HPDE6-E6E7 (cell line): ENCODE results near the gene COX6A1.
"Not testable (repeated sequence)": the region's sequence is repeated elsewhere in the genome, so short reads cannot be mapped to it uniquely, and the experiment has no call there.

Experiments used
- DNase-seq: peaks from one replicate; pipeline ENCODE4 v3.0.0; 2011; ENCODE audit warnings: missing footprints; ENCODE audit errors: extremely low spot score

The COX6A1 gene

DNA sequence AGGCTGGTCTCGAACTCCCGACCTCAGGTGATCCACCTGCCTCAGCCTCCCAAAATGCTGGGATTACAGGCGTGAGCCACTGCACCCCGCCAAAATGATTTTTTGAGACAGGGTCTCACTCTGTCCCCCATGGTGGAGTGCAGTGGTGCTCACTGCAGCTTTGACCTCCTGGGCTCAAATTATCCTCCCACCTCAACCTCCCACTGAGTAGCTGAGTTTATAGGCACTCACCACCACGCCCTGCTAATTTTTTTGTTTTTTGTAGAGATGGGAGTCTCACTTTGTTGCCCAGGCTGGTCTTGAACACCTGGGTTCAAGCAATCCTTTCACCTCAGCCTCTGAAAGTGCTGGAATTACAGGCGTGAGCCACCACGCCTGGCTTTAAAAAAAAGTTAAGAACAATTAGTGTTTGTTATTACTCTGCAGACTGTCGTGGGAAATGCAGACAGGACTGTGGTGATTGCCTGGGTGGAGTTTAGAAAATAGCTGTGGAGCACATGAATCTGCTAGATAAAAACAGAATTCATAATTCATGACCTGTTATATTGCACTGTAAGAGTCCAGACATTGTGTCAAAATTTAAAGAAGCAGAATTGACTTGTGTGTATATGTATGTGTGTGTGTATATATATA lies 9.2 kb upstream of the COX6A1 start:
- no peak for DNase-seq

- no peak for DNase-seq
Observed at GRCh38 chr12:120429368-120429767, 8.5 kb upstream of the COX6A1 start.

DNA sequence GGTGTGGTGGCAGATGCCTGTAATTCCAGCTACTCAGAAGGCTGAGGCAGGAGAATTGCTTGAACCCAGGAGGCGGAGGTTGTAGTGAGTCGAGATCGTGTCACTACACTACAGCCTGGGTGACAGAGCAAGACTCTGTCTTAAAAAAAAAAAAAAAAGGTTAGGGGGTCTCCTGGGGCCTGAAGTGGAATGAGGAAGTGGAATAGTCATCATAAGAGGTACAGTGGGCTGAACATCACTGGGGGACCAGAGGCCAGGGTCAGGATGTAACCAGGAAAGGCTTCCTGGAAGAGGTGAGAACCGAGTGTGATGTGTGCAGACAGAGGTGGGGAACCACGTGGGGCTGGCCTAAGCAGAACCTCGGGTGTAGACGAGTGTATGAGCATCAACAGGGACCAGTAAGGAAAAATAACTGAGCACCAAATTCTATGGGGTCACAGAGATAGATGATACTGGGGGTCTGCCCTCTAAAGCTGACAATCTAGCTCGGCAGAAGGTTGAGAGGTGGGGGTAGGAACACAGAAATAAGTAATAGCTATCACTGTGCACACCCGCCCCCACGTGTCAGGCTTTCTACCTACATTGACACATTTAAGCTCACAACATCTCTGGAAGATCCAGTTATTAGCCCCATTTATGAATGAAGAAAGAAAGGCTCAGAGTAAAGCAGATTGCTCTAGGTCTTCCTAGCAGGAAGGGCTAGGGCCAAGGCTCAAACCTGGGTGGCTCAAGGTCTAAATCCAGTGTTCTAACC lies 5.0 kb upstream of the COX6A1 start:
- DNase-seq, result no peak

DNA sequence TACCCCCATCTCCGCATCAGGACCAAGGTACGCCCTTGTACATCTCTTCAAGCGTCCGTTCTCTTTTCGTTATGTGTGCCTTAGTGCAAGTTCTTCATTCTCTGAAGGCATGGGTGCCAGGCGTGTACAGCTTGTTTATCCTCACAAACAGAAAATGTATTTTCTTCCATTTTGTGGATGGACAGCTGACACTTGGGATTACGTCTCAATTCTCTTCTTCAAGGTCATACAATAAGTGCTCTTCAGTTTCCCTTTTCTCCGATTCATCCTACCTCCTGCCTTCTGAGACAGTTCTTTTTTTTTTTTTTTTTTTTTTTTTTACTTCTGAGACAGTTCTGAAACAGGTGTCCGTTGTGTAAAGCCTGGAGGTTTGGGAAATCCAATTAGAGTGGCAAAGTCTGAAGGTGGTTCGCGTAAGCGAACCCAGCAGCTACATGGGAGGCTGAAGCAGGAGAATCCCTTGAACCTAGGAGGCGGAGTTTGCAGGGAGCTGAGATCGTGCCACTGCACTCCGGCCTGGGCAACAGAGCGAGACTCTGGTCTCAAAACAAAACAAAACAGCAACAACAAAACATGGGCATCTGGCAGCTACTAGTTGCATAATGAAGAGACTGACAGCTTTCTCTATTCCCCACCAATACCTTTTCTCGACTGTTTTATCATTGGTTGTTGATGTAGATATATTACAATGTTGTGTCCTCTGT lies 734 bp downstream of the COX6A1 start:
- DNase-seq, result no peak

DNA sequence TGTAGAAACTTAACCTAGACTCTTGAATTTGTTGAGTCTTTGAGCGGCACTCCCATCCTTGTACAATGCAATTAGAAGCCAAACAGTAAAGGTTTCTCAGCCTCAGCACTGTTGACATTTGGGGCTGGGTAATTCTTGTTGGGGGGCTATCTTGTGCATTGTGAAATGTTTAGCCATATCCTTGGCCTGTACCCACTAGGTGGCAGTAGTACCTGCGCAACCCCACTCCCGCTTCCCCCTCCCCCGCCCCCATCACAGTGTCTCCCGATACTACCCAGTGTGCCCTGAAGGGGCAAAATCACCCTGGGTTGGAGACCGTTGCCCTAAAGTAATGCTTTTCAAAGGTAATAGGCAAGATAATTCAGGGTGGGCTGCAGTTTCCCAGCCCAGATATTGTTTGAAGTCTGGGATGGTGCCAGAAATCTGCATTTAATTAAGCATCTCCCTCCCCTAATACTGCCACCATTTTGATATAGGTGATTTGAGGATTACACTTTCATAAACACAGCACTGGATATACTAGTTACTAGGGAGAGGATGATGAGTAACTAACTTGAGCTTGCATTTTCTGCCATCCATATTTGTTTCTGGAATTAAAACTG lies 1.8 kb downstream of the COX6A1 start:
- peak; percentile 76 for DNase-seq

DNA sequence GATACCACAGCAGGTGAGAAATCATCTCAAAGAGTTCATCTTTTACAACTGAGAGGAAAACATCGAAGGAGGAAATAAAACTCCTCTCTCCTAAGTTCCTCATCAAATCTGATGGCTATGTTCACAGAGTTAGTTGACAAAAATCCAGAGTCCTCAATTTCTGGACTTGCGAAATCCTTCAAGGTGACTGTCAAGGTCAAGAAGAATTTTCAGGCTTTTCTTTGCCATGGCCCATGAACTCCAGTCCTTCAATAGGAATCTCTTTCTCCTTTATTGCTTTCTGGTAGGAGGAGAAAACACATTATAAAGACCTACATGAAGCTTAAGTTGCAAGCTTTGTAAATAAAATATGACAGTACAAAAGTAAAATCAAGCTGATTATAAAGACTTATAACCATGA lies 6.8 kb downstream of the COX6A1 start:
- DNase-seq, result no peak

DNA sequence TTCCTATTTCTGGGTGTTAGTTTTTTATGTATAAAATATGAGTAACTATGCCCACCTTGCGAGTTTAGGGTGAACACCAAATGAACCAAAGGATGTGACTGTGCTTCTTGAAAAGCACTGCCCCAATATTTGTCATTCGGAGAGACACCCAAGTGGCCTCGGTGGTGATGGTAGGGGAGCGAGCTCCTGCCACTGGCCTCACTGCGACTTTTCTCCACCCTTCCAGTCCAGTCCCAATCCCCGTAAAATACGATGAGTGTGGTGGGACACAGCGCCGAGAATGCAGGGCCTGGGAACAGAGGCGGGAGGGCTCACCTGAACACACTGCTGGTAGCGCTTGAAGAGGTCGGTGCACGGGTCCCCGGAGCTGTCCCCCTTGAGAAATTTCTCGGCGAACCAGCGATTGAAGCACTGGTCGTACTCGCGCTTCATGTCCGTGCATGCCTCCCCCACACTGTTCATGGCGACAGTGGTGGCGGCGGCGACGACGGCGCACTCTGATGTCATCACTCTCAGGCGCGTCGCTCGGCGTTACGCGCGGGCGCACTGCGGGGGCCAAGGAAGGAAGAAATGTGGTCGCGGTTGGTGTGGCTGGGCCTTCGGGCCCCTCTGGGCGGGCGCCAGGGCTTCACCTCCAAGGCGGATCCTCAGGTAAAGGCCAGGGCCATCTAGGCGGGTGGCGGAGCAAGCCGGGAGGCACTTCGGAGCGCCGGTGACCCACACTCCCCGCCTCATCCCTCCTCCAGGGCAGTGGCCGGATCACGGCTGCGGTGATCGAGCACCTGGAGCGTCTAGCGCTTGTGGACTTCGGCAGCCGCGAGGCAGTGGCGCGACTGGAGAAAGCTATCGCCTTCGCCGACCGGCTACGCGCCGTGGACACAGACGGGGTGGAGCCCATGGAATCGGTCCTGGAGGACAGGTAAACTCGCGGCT lies 8.3 kb downstream of the COX6A1 start, which contains the start of the genes GATC and TRIAP1:
TSS of gene GATC (plus strand) at position 534 of the 933 bp plus-strand sequence. CDS start at position 571, 37 bp downstream.
TSS of gene TRIAP1 (minus strand) at position 474 of the 933 bp plus-strand sequence. CDS start at position 462, 12 bp downstream.
- DNase-seq, result peak; percentile 71

GRCh38 chr12:120446844-120447178 lies 8.9 kb downstream of the COX6A1 start:
- not testable (repeated sequence) for DNase-seq

GRCh38 chr12:120447992-120448391 lies 10.1 kb downstream of the COX6A1 start:
- DNase-seq, result no peak

DNA sequence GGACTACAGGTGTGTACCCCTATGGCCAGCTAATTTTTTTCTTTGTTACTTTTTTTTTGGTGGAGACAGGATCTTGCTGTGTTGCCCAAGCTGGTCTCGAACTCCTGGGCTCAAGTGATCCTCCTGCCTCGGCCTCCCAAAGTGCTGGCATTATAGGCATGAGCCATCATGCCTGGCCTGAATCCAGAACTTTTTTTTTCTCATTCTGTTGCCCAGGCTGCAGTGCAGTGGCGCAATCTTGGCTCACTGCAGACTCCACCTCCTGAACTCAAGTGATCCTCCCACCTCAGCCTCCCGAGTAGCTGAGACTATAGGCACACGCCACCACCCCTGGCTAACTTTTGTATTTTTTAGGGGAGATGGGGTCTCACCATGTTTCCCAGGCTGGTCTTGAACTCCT lies 14.6 kb downstream of the COX6A1 start:
- not testable (repeated sequence) for DNase-seq

GRCh38 chr12:120453060-120453750 lies 15.3 kb downstream of the COX6A1 start:
- no peak for DNase-seq

DNA sequence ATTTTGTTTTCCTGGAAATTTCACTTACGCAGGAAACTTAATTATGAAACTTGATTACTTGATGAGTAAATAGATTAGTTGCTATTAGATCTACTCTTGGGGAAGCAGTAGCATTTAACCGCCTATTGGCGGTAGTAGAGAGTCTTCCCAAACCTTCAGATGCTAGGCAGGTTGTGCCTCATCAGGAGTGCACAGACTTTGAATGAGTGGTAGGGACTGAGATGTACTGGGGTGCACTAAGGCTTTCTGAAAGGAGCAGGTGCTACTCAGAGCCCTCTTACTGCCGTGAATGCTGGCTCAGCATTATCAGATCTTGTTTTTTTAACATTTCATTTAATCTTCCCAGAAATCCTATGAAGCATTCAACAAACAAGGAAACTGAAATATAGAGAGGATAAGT lies 16.1 kb downstream of the COX6A1 start:
- peak; percentile 39 for DNase-seq

GRCh38 chr12:120455302-120455701 lies 17.4 kb downstream of the COX6A1 start:
- no peak for DNase-seq

- DNase-seq, result no peak
Observed at GRCh38 chr12:120457133-120457532, 19.2 kb downstream of the COX6A1 start.

DNA sequence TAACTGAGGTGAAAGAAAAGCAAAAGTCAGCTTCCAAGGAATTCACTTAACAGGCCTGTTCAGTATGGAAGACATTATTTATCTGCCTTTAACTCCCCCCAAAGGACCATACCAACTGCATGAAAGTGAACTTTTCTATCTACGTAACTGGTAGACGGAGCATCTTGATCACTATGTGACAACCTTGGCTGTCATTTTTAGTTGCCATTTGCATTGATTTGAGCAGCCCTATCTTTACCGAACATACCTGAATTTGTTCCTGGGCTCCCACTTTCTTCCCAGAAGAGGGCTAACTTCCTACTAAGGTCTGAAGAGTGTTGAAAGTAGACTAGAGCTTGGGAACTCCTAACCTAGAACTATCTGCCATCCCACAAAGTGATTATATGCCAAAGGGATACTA lies 22.2 kb downstream of the COX6A1 start:
- DNase-seq, result no peak

DNA sequence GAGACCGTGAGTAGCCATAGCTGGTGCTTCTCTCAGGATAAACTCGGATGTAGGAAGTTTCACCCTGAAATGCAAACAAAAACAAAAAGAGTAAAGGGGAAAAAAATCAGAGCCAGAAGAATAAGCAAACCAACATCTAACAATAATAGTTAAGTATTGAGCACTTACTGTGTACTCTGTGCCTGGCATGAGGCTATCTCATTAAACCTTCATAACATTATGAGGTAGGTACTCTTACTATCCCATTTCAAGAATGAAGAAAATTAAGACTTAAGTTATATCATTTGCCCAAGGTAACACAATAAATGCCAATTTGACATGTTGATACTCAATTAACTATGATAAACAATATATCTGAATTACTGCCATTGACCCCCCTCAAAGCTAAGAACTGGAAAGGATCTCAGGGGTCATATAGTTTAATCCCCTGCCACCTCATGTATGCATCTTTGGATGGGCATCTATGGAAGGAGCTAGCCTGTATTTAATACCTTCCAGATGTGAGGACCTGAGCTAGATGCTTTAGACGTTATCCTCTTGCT lies 24.3 kb downstream of the COX6A1 start:
- no peak for DNase-seq

DNA sequence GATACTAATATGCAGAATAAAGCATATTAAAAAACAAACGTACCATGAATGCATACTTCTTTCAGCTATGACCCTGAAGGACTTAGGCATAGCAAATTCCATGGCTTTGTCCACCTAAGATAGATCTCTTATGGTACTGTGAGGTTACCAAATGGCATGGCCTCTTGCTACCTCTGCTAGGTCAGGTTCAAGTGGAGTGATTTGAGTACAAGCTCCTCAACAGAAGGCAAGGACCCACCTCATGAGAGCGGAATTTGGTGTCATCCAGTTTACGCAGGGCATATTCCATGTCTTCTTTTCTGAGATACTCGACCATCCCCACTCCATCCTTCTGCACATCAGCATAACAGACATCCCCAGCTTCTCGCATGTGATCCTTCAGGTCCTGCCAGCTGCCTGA lies 25.8 kb downstream of the COX6A1 start:
- no peak for DNase-seq

- no peak for DNase-seq
Observed at GRCh38 chr12:120465756-120466155, 27.8 kb downstream of the COX6A1 start.

GRCh38 chr12:120466560-120467315 lies 28.8 kb downstream of the COX6A1 start:
- no peak for DNase-seq

DNA sequence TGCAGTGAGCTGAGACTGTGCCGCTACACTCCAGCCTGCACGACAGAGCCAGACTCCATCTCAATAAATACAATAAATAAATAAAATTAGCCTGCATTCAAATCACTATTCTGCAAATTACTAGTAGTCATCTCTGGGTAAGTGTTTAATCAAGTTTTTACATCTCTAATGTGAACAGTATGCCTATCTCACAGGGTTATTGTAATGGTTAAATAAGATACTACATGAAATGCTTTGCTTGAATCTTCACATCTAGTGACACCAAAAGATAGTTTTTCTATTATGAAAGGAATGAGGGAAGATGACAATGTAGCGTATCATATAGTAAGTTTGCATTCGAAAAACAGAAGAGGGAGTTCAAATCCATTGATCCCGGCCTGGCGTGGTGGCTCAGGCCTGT lies 29.5 kb downstream of the COX6A1 start:
- no peak for DNase-seq
